ENCODE data around the gene TAC3.
A peak's percentile ranks its signal among the peaks of the same experiment; 100 is the strongest.
"Not testable (repeated sequence)": the region's sequence is repeated elsewhere in the genome, so short reads cannot be mapped to it uniquely, and the experiment has no call there.

TAC3 gene

GRCh38 chr12:57033431-57033830 is 17.1 kb upstream of the TAC3 start:
- peak; percentile 19 for DNase-seq

GRCh38 chr12:57031789-57032188 is 15.5 kb upstream of the TAC3 start:
- DNase-seq: no peak

GRCh38 chr12:57031138-57031725 is 14.9 kb upstream of the TAC3 start:
- peak; percentile 72 for DNase-seq

GRCh38 chr12:57029457-57029856 is 13.1 kb upstream of the TAC3 start:
- no peak for DNase-seq

GRCh38 chr12:57027805-57028153 is 11.4 kb upstream of the TAC3 start:
- no peak for DNase-seq

- no peak for DNase-seq
These were observed 10.9 kb upstream of the TAC3 start for GRCh38 chr12:57027011-57027804.

- no peak for DNase-seq
These were observed 8.9 kb upstream of the TAC3 start for GRCh38 chr12:57025196-57025595.

- not testable (repeated sequence) for DNase-seq
These were observed 6.0 kb upstream of the TAC3 start for GRCh38 chr12:57022324-57022723.

- no peak for DNase-seq
These were observed 3.8 kb upstream of the TAC3 start for GRCh38 chr12:57019983-57020719.

GRCh38 chr12:57018906-57019305 is 2.6 kb upstream of the TAC3 start:
- DNase-seq: no peak

GRCh38 chr12:57018353-57018752 is 2.0 kb upstream of the TAC3 start:
- DNase-seq: peak; percentile 27

GRCh38 chr12:57012600-57013465 is 3.5 kb downstream of the TAC3 start:
- no peak for DNase-seq

GRCh38 chr12:57011438-57012424 is 4.6 kb downstream of the TAC3 start:
- no peak for DNase-seq

- no peak for DNase-seq
These were observed 5.6 kb downstream of the TAC3 start for GRCh38 chr12:57010627-57011247.

- DNase-seq: no peak
These were observed 6.2 kb downstream of the TAC3 start for GRCh38 chr12:57009949-57010626.

GRCh38 chr12:57008178-57008577 is 8.2 kb downstream of the TAC3 start:
- peak; percentile 89 for DNase-seq

GRCh38 chr12:57006809-57007475 is 9.4 kb downstream of the TAC3 start:
- DNase-seq: no peak

GRCh38 chr12:57005980-57006808 is 10.1 kb downstream of the TAC3 start, which contains the start of gene ZBTB39:
TSS of gene ZBTB39 (minus strand) at chr12:57006546. CDS start at chr12:57004917, 1,629 bp downstream.
- peak; percentile 91 for DNase-seq

- DNase-seq: no peak
These were observed 11.7 kb downstream of the TAC3 start for GRCh38 chr12:57004651-57005050.
